ENCODE results near the gene PNPLA5. TPM values are rescaled to one million over a fixed set of nuclear protein-coding genes. Genes with fewer than 3 reads are reported as not detected.

Gene PNPLA5
- total RNA-seq, 4 donors from 2014 or later, result not detected

DNA sequence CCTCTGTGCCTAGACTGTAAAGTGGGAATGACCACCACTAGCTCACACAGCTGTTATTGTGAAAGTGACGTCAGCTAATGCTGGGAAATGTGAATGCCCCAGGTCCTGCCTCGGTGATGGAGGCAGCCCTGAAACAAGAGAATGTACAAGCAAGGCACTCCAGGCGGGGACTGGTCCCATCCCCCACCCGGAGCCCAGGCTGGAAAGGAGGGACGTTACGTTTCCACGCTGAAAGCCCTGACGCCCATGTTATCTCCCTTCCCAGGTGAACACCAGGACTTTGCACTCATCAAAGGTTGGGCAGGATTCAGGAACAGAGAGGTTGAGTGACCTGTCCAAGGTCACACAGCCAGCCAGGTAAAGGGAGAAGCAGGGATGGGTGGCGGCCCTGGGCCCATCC, 30.3 kb downstream of the PNPLA5 start:
- TF ChIP-seq, protein P1, sequence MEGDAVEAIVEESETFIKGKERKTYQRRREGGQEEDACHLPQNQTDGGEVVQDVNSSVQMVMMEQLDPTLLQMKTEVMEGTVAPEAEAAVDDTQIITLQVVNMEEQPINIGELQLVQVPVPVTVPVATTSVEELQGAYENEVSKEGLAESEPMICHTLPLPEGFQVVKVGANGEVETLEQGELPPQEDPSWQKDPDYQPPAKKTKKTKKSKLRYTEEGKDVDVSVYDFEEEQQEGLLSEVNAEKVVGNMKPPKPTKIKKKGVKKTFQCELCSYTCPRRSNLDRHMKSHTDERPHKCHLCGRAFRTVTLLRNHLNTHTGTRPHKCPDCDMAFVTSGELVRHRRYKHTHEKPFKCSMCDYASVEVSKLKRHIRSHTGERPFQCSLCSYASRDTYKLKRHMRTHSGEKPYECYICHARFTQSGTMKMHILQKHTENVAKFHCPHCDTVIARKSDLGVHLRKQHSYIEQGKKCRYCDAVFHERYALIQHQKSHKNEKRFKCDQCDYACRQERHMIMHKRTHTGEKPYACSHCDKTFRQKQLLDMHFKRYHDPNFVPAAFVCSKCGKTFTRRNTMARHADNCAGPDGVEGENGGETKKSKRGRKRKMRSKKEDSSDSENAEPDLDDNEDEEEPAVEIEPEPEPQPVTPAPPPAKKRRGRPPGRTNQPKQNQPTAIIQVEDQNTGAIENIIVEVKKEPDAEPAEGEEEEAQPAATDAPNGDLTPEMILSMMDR (IDR thresholded peaks at IDR 0.05; ENCODE audit: low read depth), result no peak

DNA sequence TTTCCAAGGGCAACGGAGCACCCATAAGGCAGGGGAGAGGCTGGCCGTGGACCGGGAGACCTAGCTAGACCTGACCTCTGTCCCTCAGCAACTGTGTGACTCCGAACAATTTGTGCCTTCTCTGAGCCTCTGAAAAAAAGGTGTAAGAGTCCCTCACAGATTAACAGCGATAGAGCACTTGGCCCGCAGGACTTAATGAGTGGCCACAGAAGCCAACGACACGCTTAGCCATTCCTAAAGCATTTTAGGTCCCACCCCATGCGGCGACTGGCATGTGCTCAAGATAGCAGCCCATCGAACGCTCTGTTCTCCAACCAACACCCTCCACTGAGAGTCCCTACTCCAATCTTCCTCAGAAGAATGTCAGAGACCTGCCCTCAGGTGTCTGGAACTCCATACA, 31.0 kb downstream of the PNPLA5 start:
- TF ChIP-seq, protein P1 (IDR thresholded peaks at IDR 0.05; ENCODE audit: low read depth), result no peak

DNA sequence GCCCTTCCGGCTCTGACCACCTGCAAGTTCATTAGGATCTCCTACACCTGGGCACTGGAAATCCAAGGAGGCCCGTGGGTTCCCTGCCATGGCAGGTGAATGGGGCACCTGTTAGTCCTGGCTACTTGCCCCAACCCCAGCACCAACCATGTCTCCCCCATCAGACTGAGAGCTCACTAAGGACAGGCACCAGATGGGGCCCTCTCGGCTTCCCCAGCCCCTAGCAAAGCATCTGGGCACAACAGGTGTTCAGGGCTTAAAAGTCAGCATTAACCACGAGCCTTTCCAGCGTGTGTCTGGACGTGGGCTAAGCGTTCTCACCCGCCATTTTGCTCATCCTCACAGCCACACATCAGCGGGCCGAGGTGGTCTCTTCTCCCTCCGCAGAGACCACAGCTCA, 31.7 kb downstream of the PNPLA5 start:
- TF ChIP-seq, protein P1 (IDR thresholded peaks at IDR 0.05; ENCODE audit: low read depth), result no peak

DNA sequence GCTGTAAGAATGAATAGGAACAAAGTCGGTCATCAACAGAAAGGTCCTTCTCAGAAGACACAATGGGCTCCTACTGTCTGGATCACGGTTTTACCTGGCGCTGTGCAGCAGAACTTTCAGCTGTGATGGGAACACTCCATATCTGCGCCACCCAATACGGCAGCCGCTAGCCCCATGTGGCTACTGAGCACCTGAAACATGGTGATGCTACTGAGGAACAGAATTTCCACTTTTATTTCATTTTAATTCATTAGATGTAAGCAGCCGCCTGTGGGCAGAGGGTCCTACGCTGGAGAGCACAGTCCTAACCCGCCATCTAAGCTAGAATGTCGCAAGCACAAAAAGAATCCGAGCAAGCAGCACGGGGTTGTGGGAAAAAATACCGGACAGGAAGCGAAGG, 32.2 kb downstream of the PNPLA5 start:
- TF ChIP-seq, protein P1 (IDR thresholded peaks at IDR 0.05; ENCODE audit: low read depth), result no peak

DNA sequence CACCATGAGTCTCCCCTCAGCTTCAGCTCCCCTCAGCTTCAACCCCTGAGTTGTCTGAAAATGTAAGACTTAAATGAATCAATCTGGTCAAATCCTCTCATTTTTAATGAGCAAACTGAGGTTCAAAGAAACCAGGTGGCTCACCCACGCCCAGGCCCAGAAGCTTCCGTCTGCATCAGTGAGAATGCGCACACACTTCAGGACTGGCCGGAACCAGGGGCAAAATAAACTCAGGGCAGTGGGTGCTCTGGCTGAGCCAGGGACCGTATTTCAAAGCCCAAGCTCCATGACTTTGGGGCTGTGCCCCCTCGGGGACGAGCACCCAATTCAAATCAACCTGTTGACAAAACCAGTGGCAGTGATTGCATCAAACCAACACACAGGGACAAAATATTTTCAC, 32.6 kb downstream of the PNPLA5 start:
- TF ChIP-seq, protein P1 (IDR thresholded peaks at IDR 0.05; ENCODE audit: low read depth), result no peak

DNA sequence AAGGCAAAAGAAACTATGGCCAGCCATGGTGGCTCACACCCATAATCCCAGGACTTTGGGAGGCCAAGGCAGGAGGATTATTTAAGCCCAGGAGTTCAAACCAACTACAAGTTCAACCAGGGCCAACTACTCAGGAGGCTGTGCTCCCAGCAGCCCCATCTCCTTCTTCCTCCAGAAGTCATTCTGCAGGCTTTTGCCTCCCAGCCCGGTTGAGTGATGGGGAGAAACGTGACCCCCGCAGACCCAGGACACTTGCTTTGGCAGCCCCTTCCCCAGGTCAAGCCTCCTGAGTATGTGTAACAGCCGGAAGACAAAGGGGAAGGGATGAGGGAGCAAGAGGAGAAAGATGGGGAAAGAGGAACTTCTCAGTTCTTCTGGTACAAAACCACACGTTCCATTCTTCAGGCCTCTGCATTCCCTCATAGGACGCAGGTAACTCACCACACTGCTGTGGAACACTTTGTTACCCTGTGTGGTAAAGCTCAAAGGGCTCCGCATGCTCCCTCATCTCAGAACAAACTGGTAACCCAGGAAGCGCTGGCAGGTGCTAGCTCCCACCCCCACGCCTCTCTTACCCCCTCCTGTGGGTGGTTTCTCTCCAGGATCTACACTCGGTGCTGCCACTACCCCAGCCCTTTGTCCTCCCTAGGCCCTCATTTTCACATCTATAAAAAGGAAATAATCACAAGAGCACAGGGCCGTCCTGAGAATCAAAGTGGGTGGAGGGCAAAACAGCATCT, 33.5 kb downstream of the PNPLA5 start:
- TF ChIP-seq, protein P1 (IDR thresholded peaks at IDR 0.05; ENCODE audit: low read depth), result no peak

DNA sequence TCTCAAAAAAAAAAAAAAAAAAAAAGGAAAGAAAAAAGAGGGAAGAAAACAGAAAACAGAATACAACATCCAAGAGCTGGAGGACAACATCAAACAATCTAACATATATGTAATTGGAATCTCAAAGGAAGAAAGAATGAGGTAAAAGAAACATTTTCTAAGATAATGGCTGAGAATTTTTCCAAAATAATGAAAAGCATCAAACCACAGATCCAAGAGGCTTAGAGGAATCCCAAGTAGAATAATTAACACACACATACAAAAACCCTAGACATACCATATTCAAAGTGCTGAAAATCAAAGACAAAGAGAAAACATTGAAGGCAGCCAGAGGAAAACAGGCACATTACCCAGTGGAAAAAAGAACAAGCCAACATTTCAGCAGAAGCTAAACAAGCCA, 34.4 kb downstream of the PNPLA5 start:
- TF ChIP-seq, protein P1 (IDR thresholded peaks at IDR 0.05; ENCODE audit: low read depth), result no peak
